Inflammatory macrophage treated with lipopolysaccharide for 4 hours (primary cell): ENCODE results near the gene AJAP1.

Source experiments
- DNase-seq: peaks from one replicate; pipeline ENCODE4 v3.0.0-alpha.2; 2020

Gene AJAP1

GRCh38 chr1:4743978-4744750, 89.8 kb downstream of the AJAP1 start:
- DNase-seq: no peak

GRCh38 chr1:4745560-4745959, 91.2 kb downstream of the AJAP1 start:
- DNase-seq: no peak

- no peak for DNase-seq
Observed at GRCh38 chr1:4749406-4749805, 95.0 kb downstream of the AJAP1 start.

- DNase-seq: no peak
Observed at GRCh38 chr1:4750177-4750576, 95.8 kb downstream of the AJAP1 start.

- no peak for DNase-seq
Observed at GRCh38 chr1:4752059-4752458, 97.7 kb downstream of the AJAP1 start.

GRCh38 chr1:4754816-4755215, 100.4 kb downstream of the AJAP1 start:
- no peak for DNase-seq

- DNase-seq: no peak
Observed at GRCh38 chr1:4755301-4755845, 101.0 kb downstream of the AJAP1 start.

- no peak for DNase-seq
Observed at GRCh38 chr1:4755864-4756504, 101.6 kb downstream of the AJAP1 start.

GRCh38 chr1:4756851-4757580, 102.6 kb downstream of the AJAP1 start:
- DNase-seq: no peak

GRCh38 chr1:4759671-4760070, 105.3 kb downstream of the AJAP1 start:
- DNase-seq: no peak

- DNase-seq: no peak
Observed at GRCh38 chr1:4760088-4760487, 105.7 kb downstream of the AJAP1 start.

GRCh38 chr1:4761324-4761723, 106.9 kb downstream of the AJAP1 start:
- no peak for DNase-seq

GRCh38 chr1:4762146-4762545, 107.7 kb downstream of the AJAP1 start:
- DNase-seq: no peak

- no peak for DNase-seq
Observed at GRCh38 chr1:4767308-4767707, 112.9 kb downstream of the AJAP1 start.

- no peak for DNase-seq
Observed at GRCh38 chr1:4768553-4768952, 114.1 kb downstream of the AJAP1 start.

- no peak for DNase-seq
Observed at GRCh38 chr1:4769516-4770280, 115.3 kb downstream of the AJAP1 start.

GRCh38 chr1:4770713-4771112, 116.3 kb downstream of the AJAP1 start:
- DNase-seq: no peak

- DNase-seq: no peak
Observed at GRCh38 chr1:4771267-4771666, 116.9 kb downstream of the AJAP1 start.

GRCh38 chr1:4771721-4772120, 117.3 kb downstream of the AJAP1 start:
- DNase-seq: no peak

- DNase-seq: no peak
Observed at GRCh38 chr1:4772294-4773010, 118.0 kb downstream of the AJAP1 start.

- no peak for DNase-seq
Observed at GRCh38 chr1:4773226-4773625, 118.8 kb downstream of the AJAP1 start.

- no peak for DNase-seq
Observed at GRCh38 chr1:4775506-4775905, 121.1 kb downstream of the AJAP1 start.
